OCI-LY7 (cell line): ENCODE data around the gene AOPEP. TPM values are rescaled to one million over a fixed set of nuclear protein-coding genes. Genes with fewer than 3 reads are reported as not detected.

ENCODE experiments used
- BruUV-seq: library from RNA; stranded (reverse); fragments of 400-500 nt; replicated peaks from 2 replicates; lab custom pipeline; 2021; lab: Mats Ljungman, UMichigan
- CTCF ChIA-PET: fragments of 300-600 bp; sonication (Branson Sonifier 250); formaldehyde crosslinking; loops from one replicate; lab custom pipeline; 2022; ENCODE audit warnings: antibody characterized with exemption; ENCODE audit not compliant: unreplicated experiment; lab: Charles Lee
- POLR2A ChIA-PET: fragments of 300-600 bp; sonication (Branson Sonifier 250); formaldehyde crosslinking; loops from one replicate; lab custom pipeline; 2022; ENCODE audit warnings: antibody characterized with exemption; lab: Charles Lee
- DNase-seq: peaks from one replicate; pipeline ENCODE4 v3.0.0-alpha.2; 2015; ENCODE audit warnings: low spot score
- H2AFZ ChIP-seq: fragments of 200-600 bp; sonication (generic), shearing (Covaris generic); 2 replicates; pipeline ENCODE4 v1.6.1; 2014; ENCODE audit warnings: mild to moderate bottlenecking, antibody characterized with exemption, low read length, moderate library complexity
- H3K27ac ChIP-seq: fragments of 200-600 bp; sonication (generic); 2 replicates; pipeline ENCODE4 v1.5.1; 2014; ENCODE audit warnings: mixed run types, low read depth, mild to moderate bottlenecking, moderate library complexity, low read length, inconsistent platforms; ENCODE audit not compliant: poor library complexity, severe bottlenecking
- H3K36me3 ChIP-seq: fragments of 200-600 bp; sonication (generic); 2 replicates; pipeline ENCODE4 v1.6.1; 2014; ENCODE audit warnings: mild to moderate bottlenecking, antibody characterized with exemption, low read length, moderate library complexity, mixed read lengths; ENCODE audit not compliant: insufficient read depth
- H3K4me1 ChIP-seq: fragments of 200-600 bp; sonication (generic); 2 replicates; pipeline ENCODE4 v1.5.1; 2014; ENCODE audit warnings: mild to moderate bottlenecking, low read length; ENCODE audit not compliant: insufficient read depth, poor library complexity, severe bottlenecking
- H3K4me2 ChIP-seq: fragments of 200-600 bp; sonication (generic); 2 replicates; pipeline ENCODE4 v1.6.1; 2014; ENCODE audit warnings: mild to moderate bottlenecking, low read length
- H3K4me3 ChIP-seq: fragments of 200-600 bp; sonication (generic); 2 replicates; pipeline ENCODE4 v1.5.1; 2014; ENCODE audit warnings: mild to moderate bottlenecking, low read depth, low read length; ENCODE audit not compliant: poor library complexity, severe bottlenecking
- H3K79me2 ChIP-seq: fragments of 200-600 bp; sonication (generic); 2 replicates; pipeline ENCODE4 v1.6.1; 2016; ENCODE audit warnings: low read depth, mild to moderate bottlenecking, low read length, moderate library complexity, mixed read lengths; ENCODE audit not compliant: insufficient read depth
- H3K9me2 ChIP-seq: fragments of 200-600 bp; sonication (generic); 2 replicates; pipeline ENCODE4 v1.6.1; 2016; ENCODE audit warnings: mild to moderate bottlenecking, low read length, mixed read lengths; ENCODE audit not compliant: insufficient read depth
- H3K9me3 ChIP-seq: fragments of 200-600 bp; sonication (generic); 2 replicates; pipeline ENCODE4 v1.6.1; 2014; ENCODE audit warnings: mild to moderate bottlenecking, mixed run types, low read length, mixed read lengths
- H4K20me1 ChIP-seq: fragments of 200-600 bp; sonication (generic); 2 replicates; pipeline ENCODE4 v1.6.1; 2014; ENCODE audit warnings: mild to moderate bottlenecking, antibody characterized with exemption, low read length, moderate library complexity, mixed read lengths; ENCODE audit not compliant: insufficient read depth
- CTCF ChIP-seq: fragments of 200-600 bp; sonication (generic); conservative IDR thresholded peaks from 2 replicates; pipeline ENCODE4 v1.5.1; 2014; ENCODE audit warnings: mild to moderate bottlenecking, antibody characterized with exemption, low read length, moderate library complexity, mixed read lengths
- EZH2phosphoT487 ChIP-seq: fragments of 200-600 bp; sonication (generic); IDR thresholded peaks from 2 replicates; pipeline ENCODE4 v1.6.1; 2018; ENCODE audit warnings: low read depth, borderline replicate concordance, mild to moderate bottlenecking, mixed run types, antibody characterized with exemption, low read length, moderate library complexity, mixed read lengths
- intact Hi-C: fragments of 100-400 bp; cut with micrococcal nuclease; formaldehyde crosslinking; loops from one replicate; pipeline ENCODE4 v1.10.0; 2022; ENCODE audit not compliant: unreplicated experiment
- total RNA-seq, 2 experiments: library from RNA; depleted of rRNA in 1 of 2; stranded (reverse); fragments of >200 nt in 1 of 2; shearing (Covaris generic) in 1 of 2; gene quantifications; 2 replicates each; pipeline ENCODE4 v1.2.3, GENCODE V29; 2014 to 2022

AOPEP gene
- total RNA-seq, 2 experiments from 2014 or later, result 17.3 to 24.3 TPM

GRCh38 chr9:95027914-95028852 lies 301.7 kb downstream of the AOPEP start:
- intact Hi-C loops, result no loop called here

GRCh38 chr9:95028853-95029219 lies 302.3 kb downstream of the AOPEP start:
- no peaks in the 10 kb centered on the region for H4K20me1 ChIP-seq

More at GRCh38 chr9:95027914-95028852, 301.7 kb downstream of the AOPEP start:
- Histone ChIP-seq H3K4me2 (no peak overlapping the region), H2AFZ (no peak overlapping the region), H4K20me1 (no peaks in the 10 kb centered on the region), H3K79me2 (no peaks in the 10 kb centered on the region), H3K4me3 (no peak overlapping the region), H3K9me3 (no peaks in the 10 kb centered on the region), H3K4me1 (peaks cover 17% of the 10 kb centered on the region), H3K27ac (no peak overlapping the region), H3K36me3 (no peaks in the 10 kb centered on the region), H3K9me2 (no peaks in the 10 kb centered on the region)
- CTCF ChIA-PET, result no interaction called here
- POLR2A ChIA-PET, result no interaction called here
- no TSS peak for BruUV-seq
- no peak for DNase-seq
- TF ChIP-seq CTCF, result no peak
- no peak for TF ChIP-seq EZH2phosphoT487

More at GRCh38 chr9:95028853-95029219, 302.3 kb downstream of the AOPEP start:
- CTCF ChIA-PET, result no interaction called here
- no TSS peak for BruUV-seq
- no peak for TF ChIP-seq EZH2phosphoT487
- TF ChIP-seq CTCF, result no peak
- H3K79me2 ChIP-seq, result no peaks in the 10 kb centered on the region
- H3K9me3 ChIP-seq, result no peaks in the 10 kb centered on the region
- POLR2A ChIA-PET, result no interaction called here
- H3K27ac ChIP-seq, result no peak overlapping the region
- intact Hi-C loops, result no loop called here
- no peak overlapping the region for H3K4me3 ChIP-seq
- no peaks in the 10 kb centered on the region for H3K36me3 ChIP-seq
- no peaks in the 10 kb centered on the region for H3K9me2 ChIP-seq
- no peak overlapping the region for H3K4me2 ChIP-seq
- peaks cover 18% of the 10 kb centered on the region for H3K4me1 ChIP-seq
- DNase-seq, result no peak
- no peak overlapping the region for H2AFZ ChIP-seq
